Activated CD4-positive, CD25-positive, alpha-beta regulatory T cell treated with anti-CD3 and anti-CD28 coated beads, Interleukin-2, amount 50 U/mL, for 16 hours (primary cell): ENCODE measurements around the gene IQCN.

Source experiments
- DNase-seq: peaks from one replicate; pipeline ENCODE4 v3.0.0-alpha.2; 2020; ENCODE audit warnings: low read depth, low spot score

The IQCN gene

DNA sequence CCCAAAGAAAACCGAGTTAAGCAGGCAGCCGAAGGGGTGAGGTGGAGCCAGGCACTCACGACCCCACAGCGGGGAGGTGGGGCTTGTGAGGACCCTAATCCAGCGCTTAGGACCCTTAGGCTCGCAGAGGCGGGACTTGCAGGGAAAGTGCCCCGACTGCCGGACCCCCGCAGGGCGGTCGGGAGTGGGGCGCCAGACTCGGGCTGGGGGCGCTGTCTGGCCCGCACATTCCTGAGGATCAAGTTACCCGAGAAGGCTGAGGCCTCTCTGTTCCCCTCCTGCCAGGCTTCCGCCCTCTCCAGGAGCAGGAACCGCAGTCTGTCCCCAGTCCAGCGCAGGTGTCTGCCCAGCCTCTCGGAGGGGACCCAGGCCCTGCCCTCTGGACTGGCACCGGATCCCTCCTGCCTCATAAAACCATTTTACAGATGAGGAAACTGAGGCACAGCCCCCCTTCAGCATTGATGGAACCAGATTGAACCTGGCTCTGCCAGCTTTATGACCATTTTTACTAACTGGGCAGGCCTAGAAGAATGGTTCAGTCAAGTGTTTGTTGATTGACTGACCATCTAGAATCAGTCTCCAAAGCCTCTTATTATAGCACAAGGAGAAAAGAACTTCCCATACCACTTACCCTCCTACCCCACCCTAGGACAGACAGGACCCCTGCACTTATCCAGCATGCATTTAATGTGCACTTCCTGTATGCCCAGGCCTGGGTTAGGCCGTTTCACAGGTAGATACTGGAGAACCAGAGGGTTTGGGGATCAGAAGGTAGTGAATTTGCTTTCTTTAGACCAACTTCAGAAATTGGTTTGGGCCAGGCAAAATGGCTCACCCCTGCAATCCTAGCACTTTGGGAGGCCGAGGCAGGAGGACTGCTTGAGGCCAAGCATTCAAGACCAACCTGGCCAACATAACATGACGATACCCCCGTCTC is 13.9 kb upstream of the IQCN start:
- no peak for DNase-seq

DNA sequence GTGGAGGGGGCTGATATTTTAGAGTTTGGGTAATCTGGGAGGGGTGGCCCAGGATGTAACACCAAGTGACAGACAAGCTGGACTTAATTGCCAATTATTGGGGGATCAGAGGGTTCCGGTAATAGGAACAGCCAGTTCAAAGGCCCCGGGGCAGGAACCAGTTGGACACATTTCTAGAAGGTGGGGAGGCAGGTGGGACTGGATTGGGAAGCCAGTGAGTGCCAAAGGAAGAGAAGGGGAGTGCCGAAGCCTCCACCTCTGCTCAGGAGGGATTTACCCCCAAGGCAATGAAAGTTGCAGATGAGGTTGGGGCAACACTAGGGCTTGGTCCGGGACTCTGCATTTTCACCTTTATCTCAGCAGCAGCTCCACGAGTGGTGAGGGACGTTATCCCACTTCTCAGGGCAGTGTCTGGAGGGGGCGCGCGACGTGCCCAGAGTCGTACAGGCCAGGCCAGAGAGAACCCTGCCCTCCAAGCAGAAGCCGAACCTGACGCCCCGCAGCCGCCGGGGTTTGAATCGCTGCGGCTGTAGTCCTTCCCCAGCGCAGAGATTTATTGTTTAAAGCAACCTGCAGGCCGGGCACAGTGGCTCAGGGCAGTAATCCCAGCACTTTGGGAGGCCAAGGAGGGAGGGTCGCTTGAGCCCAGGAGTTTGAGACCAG is 12.9 kb upstream of the IQCN start:
- DNase-seq: no peak

DNA sequence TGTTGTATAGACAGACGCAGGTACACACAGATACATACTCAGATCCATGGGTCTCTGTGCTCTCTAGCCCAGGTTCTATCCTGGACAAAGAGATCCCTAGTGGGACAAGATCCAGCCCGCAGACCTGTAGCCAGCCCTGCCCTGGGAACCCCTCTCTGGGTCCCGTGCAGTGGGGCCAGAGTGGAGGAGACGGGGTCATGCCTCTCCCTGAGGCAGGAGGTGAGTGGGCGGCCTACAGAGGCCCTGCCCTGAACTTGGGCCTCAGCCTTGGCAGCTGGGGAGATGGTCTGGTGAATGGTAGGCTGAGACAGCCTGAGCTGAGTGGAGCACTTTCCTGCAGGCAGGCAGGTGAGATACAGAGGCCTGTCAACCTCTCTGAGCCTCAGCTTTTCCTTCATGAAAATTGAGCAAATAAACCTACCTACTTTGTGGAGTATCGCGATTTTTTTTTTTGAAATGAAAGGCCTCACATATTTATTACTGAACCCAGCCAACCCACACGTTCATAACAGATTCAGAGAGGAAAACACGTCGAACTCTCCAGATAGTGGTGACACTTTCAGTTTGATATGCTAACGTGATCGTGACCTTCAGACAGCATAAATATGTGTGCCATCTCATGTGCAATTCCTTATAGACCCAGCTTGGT is 10.6 kb upstream of the IQCN start:
- no peak for DNase-seq

DNA sequence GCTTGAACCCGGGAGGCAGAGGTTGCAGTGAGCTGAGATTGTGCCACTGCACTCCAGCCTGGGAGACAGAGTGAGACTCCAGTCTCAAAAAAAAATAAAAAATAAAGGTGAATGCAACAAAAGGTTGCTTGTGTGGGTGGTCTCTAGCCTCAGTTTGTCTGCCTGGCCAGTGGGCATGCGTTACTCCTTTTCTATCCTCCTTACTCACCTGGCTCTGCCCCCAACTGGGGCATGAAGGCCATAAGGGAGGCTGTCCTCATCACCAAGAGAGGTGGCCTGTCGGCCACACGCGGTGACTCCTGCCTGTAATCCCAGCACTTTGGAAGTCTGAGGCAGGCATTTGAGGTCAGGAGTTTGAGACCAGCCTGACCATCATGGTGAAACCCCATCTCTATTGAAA is 9.1 kb upstream of the IQCN start:
- DNase-seq: no peak

DNA sequence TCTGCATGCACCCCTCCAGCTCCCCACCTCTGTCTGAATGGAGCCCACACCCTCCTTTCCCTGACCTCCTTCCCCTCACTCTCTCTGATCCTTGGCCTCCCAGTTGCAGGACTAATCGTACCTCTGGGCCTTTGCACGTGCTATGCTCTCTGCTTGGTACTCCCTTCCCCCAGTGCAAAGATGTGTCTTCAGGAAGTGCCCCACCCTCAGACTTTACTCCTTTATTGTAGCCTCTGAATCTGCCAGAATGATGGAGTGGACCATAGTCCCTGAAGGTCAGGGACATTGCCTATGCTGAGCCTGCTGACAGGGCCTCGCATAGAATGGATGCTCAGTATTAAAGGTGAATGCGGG is 8.5 kb upstream of the IQCN start:
- DNase-seq: no peak

DNA sequence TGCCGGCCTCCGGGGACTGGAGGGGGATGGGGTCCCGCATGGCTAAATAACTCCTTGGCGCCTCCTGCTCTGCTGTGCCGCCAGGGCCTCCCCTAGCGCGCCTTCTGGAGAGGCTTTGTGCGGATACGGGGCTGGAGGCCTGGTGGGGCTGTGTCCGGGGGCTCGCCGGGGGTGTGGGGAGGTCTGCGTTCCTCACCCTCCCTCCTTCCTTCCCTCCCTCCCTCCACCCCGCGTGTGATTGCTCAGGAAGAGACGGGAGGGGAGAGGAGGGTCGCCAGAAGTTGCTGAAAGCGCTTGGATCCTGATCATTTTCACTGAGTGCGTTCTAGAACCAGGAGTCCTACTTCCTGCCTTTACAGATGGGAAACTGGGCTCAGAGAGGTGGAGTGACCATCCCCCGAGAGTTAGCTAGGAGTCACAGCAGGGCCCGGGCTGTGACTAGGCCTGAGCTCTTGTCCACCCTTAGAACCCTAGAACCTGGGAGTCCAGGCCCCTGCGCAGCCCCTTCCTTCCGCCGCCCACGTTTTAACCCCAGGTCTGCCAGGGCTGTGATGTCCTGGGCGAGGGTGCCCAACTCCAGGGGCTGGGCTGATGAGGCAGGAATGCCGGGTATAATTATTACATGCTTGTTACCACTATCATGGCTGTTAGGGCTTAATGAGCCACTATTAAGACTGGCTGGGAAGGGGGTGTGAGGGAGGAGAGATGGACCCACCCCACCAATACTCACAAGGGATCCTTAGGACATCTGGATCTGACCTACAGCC is 8.0 kb upstream of the IQCN start:
- no peak for DNase-seq

DNA sequence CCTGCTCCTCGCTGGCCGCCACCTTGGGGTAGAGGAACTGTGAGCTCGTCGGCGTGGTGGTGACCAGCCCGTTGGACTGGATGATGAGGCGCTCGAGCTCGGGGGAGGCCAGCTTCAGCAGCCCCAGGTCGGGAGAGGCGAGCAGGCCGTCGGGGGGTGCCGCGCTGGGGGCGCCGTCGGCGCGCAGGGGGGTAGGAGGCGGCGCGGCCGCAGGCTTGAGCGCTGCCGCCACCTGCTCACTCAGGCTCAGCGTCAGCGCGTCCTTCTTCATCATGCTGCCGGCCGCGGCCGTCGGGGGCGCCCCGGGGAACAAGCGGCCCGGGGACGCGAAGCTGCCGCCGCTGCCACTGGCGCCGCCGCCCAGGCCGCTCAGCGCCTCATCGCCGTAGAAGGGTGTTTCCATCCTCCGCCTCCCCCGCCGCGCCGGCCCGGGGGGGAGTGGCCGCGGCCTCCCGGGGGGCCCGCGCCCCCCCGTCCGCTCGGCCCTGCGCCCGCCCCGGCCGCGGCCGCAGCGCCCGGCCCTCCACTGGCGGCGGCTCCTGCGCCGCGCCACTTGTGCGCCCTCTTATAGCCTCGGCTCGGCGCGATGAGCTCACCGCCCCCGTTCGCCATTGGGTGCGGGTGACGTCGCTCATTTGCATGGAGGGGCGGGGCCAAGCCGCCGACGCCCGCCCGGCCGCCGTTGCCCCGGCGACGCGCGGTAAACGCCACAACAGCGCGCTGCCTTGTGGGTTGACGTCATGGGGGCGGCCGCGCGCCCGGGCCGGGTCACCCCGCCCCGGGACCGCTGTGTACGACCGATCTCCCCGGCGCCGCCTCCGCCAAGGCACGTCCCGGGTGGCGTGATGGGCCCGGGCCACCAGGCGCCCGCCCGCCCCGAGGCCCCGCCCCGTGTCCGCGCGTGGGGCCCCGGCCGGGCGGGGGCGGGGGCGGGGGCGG is 7.1 kb upstream of the IQCN start, which contains the start of gene JUND:
Gene JUND, minus strand, starts transcription at position 541 of the 939 bp plus-strand sequence. Its CDS starts 138 bp downstream, at position 403.
- peak; percentile 94 for DNase-seq

DNA sequence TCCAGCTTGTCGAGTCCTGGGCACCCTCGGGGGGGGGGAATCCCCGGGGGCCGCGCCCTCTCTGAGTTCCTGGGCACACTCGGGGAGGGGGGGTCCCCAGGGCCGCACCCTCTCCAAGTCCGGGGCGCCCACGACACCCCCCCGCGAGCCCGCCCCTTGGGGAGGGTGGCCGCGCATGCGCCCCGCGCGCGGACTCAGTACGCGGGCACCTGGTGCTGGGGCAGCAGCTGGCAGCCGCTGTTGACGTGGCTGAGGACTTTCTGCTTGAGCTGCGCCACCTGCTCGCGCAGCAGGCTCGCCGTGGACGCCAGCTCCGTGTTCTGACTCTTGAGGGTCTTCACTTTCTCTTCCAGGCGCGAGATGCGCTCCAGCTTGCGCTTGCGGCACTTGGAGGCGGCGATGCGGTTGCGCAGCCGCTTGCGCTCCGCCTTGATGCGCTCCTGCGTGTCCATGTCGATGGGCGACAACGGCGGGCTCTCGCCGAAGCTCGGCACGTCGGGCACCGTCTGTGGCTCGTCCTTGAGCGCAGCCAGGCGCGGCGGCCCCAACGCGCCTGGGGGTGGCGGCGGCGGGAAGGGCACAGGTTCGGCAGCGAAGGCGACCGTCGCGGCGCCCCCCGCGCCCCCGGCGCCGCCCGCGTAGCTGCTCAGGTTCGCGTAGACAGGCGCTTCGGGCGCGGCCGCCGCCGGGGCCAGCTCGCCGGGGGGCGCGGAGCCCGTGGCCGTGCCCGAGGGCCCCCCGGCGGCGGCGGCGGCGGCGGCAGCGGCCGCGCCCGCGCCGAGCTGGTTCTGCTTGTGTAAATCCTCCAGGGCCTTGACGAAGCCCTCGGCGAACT is 6.2 kb upstream of the IQCN start:
- peak; percentile 67 for DNase-seq

DNA sequence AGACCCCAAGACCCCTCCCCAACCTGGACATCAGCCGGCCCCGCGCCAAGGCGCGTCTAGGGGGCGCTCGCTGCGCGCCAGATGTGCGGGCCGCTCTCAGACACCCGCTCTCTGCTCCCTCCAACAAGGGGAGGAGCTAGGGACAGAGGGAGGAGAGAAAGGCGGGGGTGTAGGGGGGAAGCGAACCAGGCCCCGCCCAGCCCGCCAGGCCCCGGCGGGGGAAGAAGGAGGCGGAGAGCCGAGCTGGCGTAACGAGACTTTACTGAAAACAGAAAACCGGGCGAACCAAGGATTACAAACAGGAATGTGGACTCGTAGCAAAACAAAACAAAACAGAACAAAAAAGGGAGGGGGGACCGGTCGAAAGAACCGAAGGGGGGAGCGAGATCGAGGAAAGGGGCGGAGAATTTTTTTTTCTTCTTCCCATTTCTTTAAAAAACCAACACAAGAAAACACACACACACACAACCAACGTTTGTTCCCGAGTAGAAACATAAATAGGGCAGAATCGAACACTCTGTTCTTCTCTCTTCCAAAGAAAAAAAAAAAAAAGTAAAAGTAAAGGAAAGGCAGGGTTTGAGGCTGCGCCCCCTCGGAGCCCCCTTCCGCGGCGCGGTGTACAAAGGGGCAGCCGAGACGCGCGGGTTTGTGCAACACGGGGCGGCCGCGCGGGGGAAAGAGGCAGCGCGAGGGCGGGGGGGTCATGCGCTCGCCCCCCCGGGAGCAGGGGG is 5.4 kb upstream of the IQCN start:
- peak; percentile 85 for DNase-seq

DNA sequence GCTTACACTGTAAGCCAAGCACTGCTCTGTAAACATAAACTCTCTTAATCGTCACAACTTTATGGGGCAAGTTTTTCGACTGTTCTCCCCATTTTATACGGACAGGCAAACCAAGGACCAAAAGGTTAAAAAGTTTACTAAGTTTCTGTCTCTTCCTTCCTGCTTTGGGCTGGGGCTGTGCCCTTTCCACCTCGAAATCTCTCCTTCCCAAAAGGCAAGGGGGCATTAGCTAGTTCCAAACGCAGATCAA is 4.9 kb upstream of the IQCN start:
- DNase-seq: no peak

DNA sequence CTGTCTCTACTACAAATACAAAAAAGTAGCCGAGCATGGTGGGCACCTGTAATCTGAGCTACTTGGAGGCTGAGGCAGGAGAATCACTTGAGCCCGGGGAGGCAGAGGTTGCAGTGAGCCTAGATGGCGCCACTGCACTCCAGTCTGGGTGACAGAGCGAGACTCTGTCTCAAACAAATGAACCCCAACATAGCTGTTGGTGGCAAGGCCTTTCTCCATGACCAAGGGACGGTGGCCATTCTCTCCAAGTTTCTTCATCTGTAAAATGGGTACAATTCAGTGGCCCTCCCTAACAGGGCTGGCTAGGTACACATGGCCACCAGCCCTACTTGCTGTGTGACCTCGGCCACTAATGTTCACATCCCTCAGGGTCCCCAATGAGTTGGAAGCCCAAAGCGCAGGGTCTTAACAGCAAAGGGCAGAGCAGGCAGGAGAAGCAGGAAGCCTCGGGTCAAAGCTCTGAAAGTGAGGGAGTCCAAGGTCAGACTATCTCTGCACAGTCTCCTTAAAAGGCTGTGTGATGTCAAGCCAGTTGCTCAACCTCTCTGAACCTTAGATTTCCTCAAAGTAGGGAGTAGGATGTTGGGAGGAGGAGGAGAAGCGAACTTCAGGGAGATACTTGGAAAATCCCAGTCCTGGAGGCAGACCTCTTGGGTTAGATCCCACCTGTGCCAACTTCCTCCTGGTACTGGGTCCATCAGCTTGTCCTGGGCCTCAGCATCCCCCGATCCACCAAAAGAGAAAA is 4.4 kb upstream of the IQCN start:
- DNase-seq: no peak

DNA sequence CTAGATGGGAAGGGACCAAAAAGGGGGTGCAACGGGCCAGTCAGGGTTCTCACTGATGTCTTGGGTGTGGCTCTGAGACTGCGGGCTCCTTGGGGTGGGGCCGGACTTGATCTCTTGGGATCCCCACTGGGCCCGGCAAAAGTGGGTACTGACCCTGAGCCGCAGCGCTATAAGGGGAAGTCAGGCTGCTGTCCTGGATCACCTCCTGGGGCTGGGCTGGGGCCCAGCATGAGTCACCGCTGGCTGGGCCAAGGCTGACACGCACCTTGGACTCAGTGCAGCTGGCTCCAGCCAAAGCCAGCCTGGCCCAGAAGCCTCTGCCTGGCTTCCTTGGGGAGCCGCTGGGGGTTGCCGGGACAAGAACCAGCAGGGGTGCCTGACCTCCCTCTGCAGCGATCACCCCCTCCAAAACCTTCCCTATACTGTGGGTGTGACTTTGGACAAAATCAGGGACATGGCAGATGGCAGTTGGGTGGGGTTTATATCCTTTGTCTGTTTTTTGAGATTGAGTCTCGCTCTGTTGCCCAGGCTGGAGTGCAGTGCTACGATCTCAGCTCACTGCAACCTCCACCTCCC is 617 bp upstream of the IQCN start:
- DNase-seq: no peak

DNA sequence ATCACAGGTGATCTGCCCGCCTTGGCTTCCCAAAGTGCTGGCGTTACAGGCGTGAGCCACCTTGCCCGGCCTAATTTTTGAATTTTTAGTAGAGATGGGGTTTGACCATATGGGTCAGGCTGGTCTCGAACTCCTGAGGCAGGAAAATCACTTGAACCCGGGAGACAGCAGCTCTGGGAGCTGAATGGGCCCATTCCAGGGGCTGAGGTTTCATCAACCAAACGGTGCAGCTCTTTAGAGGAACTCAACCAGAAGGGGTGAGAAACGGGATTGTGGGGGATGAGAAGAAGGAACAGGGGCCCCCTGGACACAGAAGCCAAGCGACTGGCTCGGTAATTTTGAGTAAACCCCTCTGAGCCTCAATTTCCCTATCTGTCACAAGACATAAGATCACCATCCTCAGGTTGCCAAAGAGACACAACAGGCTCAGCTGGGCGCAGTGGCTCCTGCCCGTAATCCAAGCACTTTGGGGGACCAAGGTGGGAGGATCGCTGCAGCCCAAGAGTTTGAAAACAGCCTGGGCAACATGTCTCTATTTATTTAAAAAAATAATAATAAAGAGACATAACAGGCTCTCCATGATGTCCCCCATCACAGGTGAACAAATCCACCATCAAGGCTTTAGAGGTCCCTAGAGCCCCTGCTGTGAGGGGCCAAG is 562 bp downstream of the IQCN start:
- DNase-seq: no peak

DNA sequence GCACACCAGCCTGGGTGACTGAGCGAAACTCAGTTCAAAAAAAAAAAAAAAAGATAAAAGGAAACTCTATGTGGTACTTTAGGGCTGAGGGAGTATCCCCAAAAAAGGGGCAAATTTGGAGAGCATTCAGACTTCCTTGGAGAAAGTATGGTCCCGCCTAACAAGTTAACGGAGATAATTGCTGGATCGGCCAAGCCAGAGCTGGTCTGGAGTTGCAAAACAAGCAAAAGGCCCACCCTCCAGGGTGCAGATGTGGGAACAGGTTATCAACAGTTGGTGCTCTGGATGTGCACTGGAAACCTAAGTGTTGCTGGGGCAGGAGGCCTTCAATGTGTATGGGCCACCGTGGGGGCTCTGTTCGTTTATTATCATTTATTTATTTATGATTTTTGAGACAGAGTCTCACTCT is 2.8 kb downstream of the IQCN start:
- DNase-seq: no peak

DNA sequence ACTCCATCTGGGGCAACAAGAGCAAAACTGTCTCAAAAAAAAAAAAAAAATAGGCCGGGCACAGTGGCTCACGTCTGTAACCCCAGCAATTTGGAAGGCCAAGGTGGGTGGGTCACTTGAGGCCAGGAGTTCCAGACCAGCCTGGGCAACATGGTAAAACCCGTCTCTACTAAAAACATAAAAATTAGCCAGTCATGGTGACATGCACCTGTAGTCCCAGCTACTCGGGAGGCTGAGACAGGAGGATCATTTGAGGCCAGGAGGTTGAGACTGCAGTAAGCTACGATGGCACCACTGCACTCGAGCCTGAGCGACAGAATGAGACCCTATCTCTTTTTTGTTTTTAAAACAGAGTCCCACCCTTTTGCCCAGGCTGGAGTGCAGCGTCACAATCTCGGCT is 3.9 kb downstream of the IQCN start:
- no peak for DNase-seq

DNA sequence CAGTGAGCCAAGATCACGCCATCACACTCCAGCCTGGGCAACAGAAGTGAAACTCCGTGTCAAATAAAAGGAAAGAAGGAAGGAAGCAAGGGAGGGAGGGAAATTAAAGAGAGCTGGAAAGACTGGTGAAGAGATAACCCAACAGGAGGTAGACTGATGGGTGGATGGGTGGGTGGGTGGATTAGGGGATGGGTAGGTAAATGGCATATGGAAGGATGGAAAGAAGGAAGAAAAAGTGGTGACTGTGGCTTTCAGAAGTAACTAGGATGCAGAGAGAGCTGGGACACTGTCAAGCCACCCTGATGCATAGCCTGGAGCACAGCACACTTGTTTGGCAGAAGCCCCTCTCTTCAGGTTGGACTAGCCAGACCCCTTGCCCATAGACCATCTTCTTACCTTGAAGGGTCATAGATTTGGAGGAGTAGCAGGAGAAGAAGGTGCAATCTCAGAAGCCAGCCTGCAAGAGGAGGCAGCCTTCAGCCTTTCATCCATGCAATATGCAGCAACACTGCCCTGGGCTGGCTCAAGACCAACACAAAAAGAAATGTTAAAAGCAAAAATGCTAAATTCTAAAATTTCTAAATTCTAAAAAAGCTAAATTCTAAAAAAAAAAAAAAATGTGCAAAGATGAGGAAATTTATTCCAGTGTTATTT is 5.1 kb downstream of the IQCN start:
- DNase-seq: no peak
